A673 (cell line): Measurements from ENCODE around the gene ADAMTSL3. TPM values are rescaled to one million over a fixed set of nuclear protein-coding genes. Genes with fewer than 3 reads are reported as not detected.

Experiments used
- BruUV-seq: library from RNA; stranded (reverse); fragments of 400-500 nt; replicated peaks from 2 replicates; lab custom pipeline; 2021; lab: Mats Ljungman, UMichigan
- CTCF ChIA-PET: fragments of 300-600 bp; sonication (Branson Sonifier 250); formaldehyde crosslinking; loops from one replicate; lab custom pipeline; 2022; ENCODE audit warnings: antibody characterized with exemption; lab: Charles Lee
- POLR2A ChIA-PET: fragments of 300-600 bp; sonication (Branson Sonifier 250); formaldehyde crosslinking; loops from one replicate; lab custom pipeline; 2022; ENCODE audit warnings: antibody characterized with exemption; ENCODE audit not compliant: low non-redundant PET; lab: Charles Lee
- DNase-seq: peaks from one replicate; pipeline ENCODE4 v3.0.0-alpha.2; 2015; ENCODE audit warnings: low spot score
- H3K27ac ChIP-seq: fragments of 200-600 bp; sonication (generic); 2 replicates; pipeline ENCODE4 v1.5.1; 2016; ENCODE audit warnings: mixed run types, low read depth, mild to moderate bottlenecking, mixed read lengths, antibody characterized with exemption, low read length; ENCODE audit not compliant: poor library complexity, severe bottlenecking
- H3K27me3 ChIP-seq: fragments of 200-600 bp; sonication (generic); replicated peaks from 2 replicates; pipeline ENCODE4 v1.6.1; 2017; ENCODE audit warnings: mixed run types, low read depth, mild to moderate bottlenecking, mixed read lengths, antibody characterized with exemption, low read length; ENCODE audit not compliant: insufficient read depth, poor library complexity
- H3K36me3 ChIP-seq: fragments of 200-600 bp; sonication (generic); 2 replicates; pipeline ENCODE4 v1.6.1; 2016; ENCODE audit warnings: mixed run types, mild to moderate bottlenecking, mixed read lengths, antibody characterized with exemption, low read length; ENCODE audit not compliant: insufficient read depth, poor library complexity, severe bottlenecking
- H3K4me1 ChIP-seq: fragments of 200-600 bp; sonication (generic); 2 replicates; pipeline ENCODE4 v1.6.1; 2017; ENCODE audit warnings: mixed run types, mild to moderate bottlenecking, mixed read lengths, antibody characterized with exemption, low read length; ENCODE audit not compliant: insufficient read depth, poor library complexity, severe bottlenecking
- H3K4me3 ChIP-seq: fragments of 200-600 bp; sonication (generic); 2 replicates; pipeline ENCODE4 v1.5.1; 2016; ENCODE audit warnings: low read depth, mixed run types, mild to moderate bottlenecking, mixed read lengths, low read length; ENCODE audit not compliant: poor library complexity, severe bottlenecking
- H3K9me3 ChIP-seq: fragments of 200-600 bp; sonication (generic); 2 replicates; pipeline ENCODE4 v1.6.1; 2016; ENCODE audit warnings: mixed run types, low read depth, mild to moderate bottlenecking, mixed read lengths, antibody characterized with exemption, low read length; ENCODE audit not compliant: poor library complexity, severe bottlenecking
- CTCF ChIP-seq: fragments of 300-800, 200-600 bp; sonication (generic); conservative IDR thresholded peaks from 2 replicates; pipeline ENCODE4 v1.5.1; 2017; ENCODE audit warnings: low read depth, mild to moderate bottlenecking, antibody characterized with exemption, low read length, moderate library complexity, mixed read lengths
- EZH2 ChIP-seq: fragments of 200-600 bp; sonication (generic); IDR thresholded peaks from 2 replicates; pipeline ENCODE4 v1.6.1; 2017; ENCODE audit warnings: borderline replicate concordance, low read depth, mild to moderate bottlenecking, mixed read lengths, antibody characterized with exemption, low read length; ENCODE audit not compliant: poor library complexity, severe bottlenecking
- intact Hi-C: fragments of 100-400 bp; cut with micrococcal nuclease; formaldehyde crosslinking; loops from one replicate; pipeline ENCODE4 v1.10.0; 2022; ENCODE audit not compliant: unreplicated experiment
- total RNA-seq: library from RNA; stranded (reverse); gene quantifications from 2 replicates; pipeline ENCODE4 v1.2.3, GENCODE V29; 2021

Gene ADAMTSL3
- total RNA-seq, 1 experiment from 2014 or later: 0.95 TPM

GRCh38 chr15:83983634-83984458, 329.9 kb downstream of the ADAMTSL3 start:
- ChIA-PET CTCF (interaction anchor here (0.5 kb wide), 1 partner anchor 13 kb away, joined by 9 read pairs; no protein-coding TSS in a partner anchor), POLR2A (no interaction called here)
- H3K4me1 ChIP-seq: no peaks in the 10 kb centered on the region
- H3K27me3 ChIP-seq: peaks cover 3% of the 10 kb centered on the region
- BruUV-seq: no TSS peak
- no peak overlapping the region for H3K27ac ChIP-seq
- TF ChIP-seq CTCF (no peak), EZH2 (no peak)
- no peaks in the 10 kb centered on the region for H3K36me3 ChIP-seq
- no peak overlapping the region for H3K4me3 ChIP-seq
- intact Hi-C loops: no loop called here
- no peak for DNase-seq
- no peaks in the 10 kb centered on the region for H3K9me3 ChIP-seq

GRCh38 chr15:83984601-83985000, 330.7 kb downstream of the ADAMTSL3 start:
- no peak overlapping the region for H3K4me3 ChIP-seq
- CTCF ChIA-PET: no interaction called here
- intact Hi-C loops: no loop called here
- H3K27me3 ChIP-seq: peaks cover 3% of the 10 kb centered on the region
- no peak overlapping the region for H3K27ac ChIP-seq
- H3K36me3 ChIP-seq: no peaks in the 10 kb centered on the region
- DNase-seq: no peak
- no TSS peak for BruUV-seq
- H3K4me1 ChIP-seq: no peaks in the 10 kb centered on the region
- POLR2A ChIA-PET: no interaction called here
- no peaks in the 10 kb centered on the region for H3K9me3 ChIP-seq
- TF ChIP-seq CTCF: no peak
- no peak for TF ChIP-seq EZH2

GRCh38 chr15:83991163-83991562, 337.2 kb downstream of the ADAMTSL3 start:
- Histone ChIP-seq H3K27me3 (peaks cover 3% of the 10 kb centered on the region), H3K27ac (no peak overlapping the region), H3K4me1 (no peaks in the 10 kb centered on the region), H3K36me3 (no peaks in the 10 kb centered on the region), H3K4me3 (no peak overlapping the region), H3K9me3 (no peaks in the 10 kb centered on the region)
- CTCF ChIA-PET: no interaction called here
- POLR2A ChIA-PET: no interaction called here
- no peak for DNase-seq
- BruUV-seq: no TSS peak
- intact Hi-C loops: no loop called here
- no peak for TF ChIP-seq EZH2
- TF ChIP-seq CTCF: no peak
